GM12801 (cell line): ENCODE data around the gene HES7.

Experiments
- TF ChIP-seq, protein P1 (sequence below): IDR thresholded peaks from one replicate; pipeline ENCODE4 v1.5.1; 2011; ENCODE audit warnings: control low read depth; ENCODE audit not compliant: insufficient read length; ENCODE audit errors: extremely low read depth

The HES7 gene

DNA sequence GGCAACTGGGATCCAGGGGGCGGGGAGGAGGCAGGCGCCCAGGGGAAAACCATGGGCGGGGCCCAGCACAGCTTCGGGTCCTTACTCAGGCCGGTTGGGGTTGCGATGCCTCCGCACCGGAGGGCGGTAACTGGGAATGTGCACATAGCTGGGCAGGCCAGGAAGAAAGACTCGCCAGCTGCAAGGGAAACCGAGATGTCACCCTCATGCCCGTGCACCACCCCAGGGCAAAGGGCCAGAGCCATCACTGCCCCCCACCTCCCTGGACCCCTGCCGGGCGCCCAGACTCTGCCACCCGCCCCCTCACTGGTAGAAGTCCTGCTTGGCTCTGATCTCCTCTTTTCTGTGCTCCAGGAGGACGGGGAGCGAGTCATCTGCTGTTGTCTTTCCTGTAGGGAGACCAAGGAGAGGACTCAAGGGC lies 43.1 kb downstream of the HES7 start:
- TF ChIP-seq, protein P1, sequence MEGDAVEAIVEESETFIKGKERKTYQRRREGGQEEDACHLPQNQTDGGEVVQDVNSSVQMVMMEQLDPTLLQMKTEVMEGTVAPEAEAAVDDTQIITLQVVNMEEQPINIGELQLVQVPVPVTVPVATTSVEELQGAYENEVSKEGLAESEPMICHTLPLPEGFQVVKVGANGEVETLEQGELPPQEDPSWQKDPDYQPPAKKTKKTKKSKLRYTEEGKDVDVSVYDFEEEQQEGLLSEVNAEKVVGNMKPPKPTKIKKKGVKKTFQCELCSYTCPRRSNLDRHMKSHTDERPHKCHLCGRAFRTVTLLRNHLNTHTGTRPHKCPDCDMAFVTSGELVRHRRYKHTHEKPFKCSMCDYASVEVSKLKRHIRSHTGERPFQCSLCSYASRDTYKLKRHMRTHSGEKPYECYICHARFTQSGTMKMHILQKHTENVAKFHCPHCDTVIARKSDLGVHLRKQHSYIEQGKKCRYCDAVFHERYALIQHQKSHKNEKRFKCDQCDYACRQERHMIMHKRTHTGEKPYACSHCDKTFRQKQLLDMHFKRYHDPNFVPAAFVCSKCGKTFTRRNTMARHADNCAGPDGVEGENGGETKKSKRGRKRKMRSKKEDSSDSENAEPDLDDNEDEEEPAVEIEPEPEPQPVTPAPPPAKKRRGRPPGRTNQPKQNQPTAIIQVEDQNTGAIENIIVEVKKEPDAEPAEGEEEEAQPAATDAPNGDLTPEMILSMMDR: no peak

DNA sequence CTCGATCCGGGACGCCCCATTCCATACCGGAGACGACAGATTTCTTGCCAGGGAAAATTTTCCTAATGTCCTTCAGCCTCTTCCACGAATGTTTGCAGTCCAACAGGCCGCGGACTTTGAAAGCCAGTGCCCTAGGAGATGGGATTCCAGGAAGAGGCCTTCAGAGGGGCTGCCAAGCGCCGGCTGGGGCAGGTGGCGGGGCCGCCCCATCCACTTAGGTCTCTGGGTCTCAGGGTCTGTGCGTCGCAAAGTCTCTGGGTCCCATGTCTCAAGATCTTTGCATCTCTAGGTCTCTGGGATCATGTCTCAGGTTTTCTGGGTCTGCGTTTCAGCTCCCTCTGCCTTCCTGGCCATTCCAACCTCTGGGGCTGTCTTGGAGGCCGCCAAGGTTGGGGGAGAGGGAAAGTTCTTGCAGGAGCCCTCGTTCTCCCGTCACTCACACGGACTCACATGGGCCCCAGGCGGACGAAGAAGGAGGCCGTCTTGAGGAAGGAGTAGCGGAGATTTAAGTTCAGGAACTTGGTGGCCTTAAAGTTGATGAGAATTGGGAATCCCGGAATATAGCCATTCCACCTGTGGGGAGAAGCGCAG lies 43.6 kb downstream of the HES7 start:
- TF ChIP-seq, protein P1: no peak

DNA sequence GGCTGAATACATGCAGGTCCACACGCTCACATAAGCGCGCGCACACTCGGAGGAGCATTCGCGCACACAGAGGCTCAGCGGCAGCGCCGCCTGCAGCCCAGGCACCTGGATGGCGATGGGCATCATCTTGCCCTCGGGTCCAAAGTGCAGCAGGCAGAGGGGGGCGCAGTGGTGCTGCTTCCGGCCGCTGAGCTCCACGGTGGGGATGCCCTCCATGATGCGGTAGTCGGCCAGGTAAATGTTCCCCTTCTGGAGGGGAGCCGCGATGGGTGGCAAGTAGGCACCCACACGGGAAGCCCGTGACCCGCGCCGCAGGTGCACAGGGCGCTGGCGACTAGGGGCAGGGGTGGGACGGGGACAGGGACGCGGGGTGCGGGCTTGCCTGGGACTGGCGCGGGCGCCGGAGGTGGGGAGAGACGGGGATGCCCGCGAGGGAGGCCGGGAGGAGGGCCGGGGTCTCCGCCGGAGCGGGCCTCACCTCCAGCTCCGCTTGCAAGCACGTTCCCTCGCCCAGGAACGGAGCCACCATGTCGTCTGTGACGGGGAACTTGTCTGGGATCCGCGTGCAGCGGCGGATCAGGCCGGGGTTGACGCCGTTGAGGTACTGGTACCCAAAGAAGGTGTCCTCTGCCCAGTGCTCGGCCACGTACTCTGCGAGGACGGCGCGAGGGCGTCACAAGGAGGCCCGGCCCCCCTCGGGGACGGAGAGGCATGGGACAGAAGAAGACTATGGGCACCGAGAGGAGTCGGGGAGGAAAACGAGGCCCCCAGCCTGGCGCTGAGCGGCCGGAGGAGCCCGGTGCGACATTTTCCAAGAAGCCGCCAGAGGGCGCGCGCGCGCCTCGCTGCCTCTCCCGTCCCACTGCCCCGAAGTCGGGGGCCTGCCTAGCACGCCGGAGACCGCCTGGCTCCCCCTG lies 44.4 kb downstream of the HES7 start:
- TF ChIP-seq, protein P1: no peak

DNA sequence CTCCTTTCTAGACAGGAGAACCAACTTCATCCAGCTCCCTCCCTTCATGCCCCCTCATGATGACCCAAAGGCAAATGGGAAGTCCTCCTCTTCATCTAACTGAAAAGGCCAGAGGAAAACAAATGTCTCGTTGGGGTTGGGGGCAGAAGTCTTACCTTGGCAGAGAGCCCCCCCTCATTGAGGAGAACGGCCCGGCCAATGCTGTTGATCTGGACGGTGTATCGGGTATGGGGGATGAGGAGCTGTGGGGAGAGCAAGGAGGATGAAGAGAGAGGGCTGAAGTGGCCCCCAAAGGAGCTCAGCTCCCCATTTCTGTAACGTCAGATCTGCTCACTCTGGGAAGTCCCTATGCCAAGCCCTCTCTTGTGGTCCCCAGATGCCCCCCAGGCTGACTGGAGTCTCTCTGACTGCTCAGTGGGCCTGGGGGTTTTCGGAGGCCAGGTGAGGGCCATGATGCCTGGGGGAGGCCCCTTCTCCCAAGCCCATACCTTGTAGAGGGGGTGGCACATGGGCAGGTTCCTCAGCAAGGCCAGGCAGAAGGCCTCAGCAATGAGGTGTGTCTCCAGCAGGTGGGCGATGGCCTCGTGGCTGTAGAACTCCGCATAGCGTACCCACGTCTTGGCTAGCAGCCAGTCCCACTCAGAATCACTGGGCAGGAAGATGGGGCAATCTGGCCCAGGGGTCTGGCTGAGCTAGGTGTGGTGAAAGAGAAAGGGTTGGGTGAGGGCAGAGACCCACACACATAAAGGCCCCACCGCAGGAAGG lies 47.2 kb downstream of the HES7 start:
- TF ChIP-seq, protein P1: no peak

DNA sequence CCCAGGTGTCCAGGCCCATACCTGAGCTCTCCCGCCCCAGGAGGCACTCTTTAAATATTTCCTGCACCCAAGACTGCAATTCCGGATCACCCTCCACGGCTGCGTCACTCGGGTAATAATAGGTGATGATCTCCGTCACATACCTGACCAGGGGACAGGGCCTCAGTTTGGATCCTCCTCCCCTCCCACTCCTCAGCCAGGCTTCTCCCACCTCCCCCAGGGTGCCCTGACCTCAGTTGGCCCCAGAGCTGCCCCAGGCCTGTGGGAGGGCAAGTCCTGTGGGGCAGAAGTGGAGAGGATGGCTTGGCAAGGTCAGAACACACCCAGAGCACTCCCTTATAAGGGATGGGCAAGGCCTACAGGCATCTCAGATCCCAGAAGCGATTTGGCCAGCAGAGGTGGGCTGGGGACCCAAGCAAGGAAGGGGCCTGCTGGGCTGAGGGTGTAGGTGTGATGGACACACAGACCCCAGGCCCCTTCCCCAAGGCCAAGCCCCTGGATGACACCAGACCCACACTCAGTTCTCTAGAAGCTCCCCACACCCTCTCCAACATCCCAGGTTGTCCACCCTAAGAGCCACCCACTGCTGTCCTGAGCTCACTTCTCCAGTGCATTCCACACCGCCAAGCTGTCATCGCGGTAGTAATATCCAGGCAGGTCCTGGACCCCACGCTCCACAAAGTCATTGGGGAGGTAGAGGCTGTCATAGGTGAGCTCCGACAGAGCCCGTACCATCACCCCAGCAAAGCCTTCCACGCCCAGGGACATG lies 48.1 kb downstream of the HES7 start:
- TF ChIP-seq, protein P1: no peak

DNA sequence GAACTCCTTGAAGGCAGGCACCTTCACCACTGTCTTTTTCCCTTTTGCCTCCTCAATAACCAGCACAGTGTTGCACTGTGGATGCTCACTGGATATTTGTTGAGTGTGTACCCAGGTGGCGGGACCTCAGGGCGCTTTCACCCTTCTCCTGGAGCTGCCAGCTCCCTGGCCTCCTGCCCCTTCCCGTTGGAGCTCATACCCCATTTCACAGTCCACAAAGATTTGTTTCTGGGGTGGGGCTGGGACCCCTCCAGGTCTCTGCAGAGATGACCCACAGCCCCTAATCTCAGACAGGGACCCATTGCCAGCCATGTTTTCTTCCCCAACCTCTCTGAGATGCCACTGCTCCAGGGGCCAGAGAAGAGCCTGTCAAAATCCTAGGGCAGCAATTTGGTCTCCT lies 48.8 kb downstream of the HES7 start:
- TF ChIP-seq, protein P1: no peak
